AG09309 (cell line): ENCODE measurements around the gene EMID1.

Experiments used
- DNase-seq: peaks from one replicate; pipeline ENCODE4 v3.0.0-alpha.2; 2010; ENCODE audit warnings: low read depth
- H3K4me3 ChIP-seq: 2 replicates; pipeline ENCODE4 v1.5.1; 2011; ENCODE audit warnings: mild to moderate bottlenecking, low read depth, low read length, moderate library complexity; ENCODE audit not compliant: control insufficient read depth
- TF ChIP-seq, protein P1 (sequence below): IDR thresholded peaks from 2 replicates; pipeline ENCODE4 v1.5.1; 2011; ENCODE audit warnings: mild to moderate bottlenecking, low read depth, low read length, inconsistent platforms; ENCODE audit not compliant: insufficient read depth, control insufficient read depth; ENCODE audit errors: missing control alignments

EMID1 gene

DNA sequence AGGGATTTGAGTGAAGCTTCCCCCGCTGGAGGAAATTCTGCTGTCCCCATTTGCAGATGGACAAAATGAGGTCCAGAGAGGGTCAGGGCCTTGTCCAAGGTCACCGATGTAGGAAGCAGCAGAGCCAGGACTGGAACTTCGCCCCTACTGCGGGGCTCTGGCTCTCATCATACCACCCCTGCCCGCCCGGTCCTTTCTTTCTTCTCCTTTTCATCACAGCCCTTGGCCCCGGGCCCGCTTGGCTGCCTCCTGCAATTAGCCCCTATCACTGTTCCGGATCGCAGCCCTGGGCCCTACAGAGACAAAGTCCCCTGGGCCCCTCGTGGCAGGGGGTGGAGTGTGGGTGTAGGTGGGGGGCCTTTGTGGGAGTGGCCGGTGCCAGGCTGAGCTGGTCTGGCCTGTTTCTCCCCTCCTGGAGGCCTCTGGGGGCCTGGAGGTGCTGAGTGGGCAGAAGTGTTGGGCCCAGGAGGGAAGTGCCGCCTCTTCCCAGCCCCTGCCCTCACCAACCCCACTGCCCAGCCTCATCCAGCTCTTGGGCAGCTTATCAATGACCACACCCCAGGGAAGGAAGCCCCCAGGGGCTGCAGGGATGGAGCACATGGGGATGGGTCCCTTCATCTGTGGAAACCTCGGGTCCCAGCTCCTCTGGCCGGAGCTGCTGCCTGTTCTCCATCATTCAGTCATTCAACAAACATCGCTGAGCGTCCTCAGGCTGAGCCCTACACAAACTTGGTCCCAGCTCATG lies 3.4 kb downstream of the EMID1 start:
- H3K4me3 ChIP-seq: no peak overlapping the region
- DNase-seq: no peak
- TF ChIP-seq, protein P1, sequence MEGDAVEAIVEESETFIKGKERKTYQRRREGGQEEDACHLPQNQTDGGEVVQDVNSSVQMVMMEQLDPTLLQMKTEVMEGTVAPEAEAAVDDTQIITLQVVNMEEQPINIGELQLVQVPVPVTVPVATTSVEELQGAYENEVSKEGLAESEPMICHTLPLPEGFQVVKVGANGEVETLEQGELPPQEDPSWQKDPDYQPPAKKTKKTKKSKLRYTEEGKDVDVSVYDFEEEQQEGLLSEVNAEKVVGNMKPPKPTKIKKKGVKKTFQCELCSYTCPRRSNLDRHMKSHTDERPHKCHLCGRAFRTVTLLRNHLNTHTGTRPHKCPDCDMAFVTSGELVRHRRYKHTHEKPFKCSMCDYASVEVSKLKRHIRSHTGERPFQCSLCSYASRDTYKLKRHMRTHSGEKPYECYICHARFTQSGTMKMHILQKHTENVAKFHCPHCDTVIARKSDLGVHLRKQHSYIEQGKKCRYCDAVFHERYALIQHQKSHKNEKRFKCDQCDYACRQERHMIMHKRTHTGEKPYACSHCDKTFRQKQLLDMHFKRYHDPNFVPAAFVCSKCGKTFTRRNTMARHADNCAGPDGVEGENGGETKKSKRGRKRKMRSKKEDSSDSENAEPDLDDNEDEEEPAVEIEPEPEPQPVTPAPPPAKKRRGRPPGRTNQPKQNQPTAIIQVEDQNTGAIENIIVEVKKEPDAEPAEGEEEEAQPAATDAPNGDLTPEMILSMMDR: no peak

DNA sequence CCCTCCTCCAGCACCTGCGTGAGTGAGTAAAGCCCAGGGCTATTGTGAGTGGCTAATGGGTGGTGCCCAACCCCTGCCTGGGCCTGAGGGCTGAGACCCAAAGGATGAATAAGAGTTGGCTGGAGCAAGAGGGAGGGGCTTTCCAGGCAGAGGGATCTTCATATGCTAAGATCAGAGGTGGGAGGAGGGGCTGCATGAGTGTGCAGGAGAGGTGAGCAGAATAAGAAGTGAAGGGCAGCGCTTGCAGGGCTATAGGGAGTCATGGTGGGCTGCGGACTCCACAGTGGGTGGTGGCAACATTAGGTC lies 3.9 kb downstream of the EMID1 start:
- H3K4me3 ChIP-seq: no peak overlapping the region
- DNase-seq: no peak
- TF ChIP-seq, protein P1: no peak

DNA sequence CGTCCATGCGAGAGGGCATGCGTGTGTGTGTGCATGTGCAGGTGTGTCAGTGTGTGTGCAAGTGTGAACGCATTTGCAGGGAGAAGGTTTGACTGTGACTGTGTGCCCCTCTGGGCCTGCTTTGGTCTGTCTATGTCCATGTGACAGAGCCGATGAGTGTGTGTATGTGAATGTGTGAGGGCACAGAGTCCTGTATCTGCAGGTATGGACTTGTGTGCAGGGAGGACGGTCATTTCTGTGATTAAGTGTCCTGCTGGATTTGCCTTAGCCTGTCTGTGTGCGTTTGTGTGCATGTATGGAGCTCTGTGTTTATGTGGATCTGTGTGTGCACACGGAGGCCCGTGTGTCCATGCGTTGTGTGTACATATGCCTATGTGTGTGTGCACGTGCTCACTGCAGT lies 5.4 kb downstream of the EMID1 start:
- no peak overlapping the region for H3K4me3 ChIP-seq
- no peak for DNase-seq
- TF ChIP-seq, protein P1: no peak

DNA sequence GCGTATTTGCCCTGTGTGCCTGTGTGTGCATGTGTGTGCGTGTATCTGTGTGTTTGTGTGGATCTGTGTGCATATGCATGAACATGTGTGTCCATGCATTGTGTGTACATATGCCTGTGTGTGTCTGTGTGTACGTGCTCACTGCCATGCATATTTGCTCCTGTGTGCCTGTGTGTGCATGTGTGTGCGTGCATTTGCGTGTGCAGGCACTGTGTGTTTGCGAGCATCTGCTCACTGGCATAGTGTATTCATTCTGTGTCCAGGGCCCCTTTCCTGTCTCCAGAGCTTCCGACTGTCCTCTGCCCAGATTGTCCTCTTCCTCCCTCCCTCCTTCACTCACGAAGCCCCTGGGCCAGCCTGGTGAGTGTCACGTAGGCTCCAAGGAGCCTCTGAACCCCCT lies 5.8 kb downstream of the EMID1 start:
- TF ChIP-seq, protein P1: no peak
- DNase-seq: no peak
- no peak overlapping the region for H3K4me3 ChIP-seq

DNA sequence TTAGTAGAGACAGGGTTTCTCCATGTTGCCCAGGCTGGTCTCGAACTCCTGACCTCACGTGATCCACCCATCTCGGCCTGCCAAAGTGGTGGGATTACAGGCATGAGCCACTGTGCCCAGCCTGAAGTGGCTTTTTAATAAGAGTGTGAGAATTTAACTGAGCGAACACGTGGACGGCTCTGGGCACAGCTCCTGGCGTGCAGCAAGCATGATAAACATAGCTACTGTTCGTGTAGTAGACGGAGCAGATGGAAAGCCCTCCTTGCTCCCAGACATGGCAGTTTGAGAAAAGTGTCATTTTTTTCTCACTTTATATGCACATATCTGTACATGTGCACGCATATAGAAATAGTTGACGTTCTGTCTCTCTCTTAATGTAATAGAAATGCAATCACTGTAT lies 7.0 kb downstream of the EMID1 start:
- H3K4me3 ChIP-seq: no peak overlapping the region
- TF ChIP-seq, protein P1: no peak
- no peak for DNase-seq

DNA sequence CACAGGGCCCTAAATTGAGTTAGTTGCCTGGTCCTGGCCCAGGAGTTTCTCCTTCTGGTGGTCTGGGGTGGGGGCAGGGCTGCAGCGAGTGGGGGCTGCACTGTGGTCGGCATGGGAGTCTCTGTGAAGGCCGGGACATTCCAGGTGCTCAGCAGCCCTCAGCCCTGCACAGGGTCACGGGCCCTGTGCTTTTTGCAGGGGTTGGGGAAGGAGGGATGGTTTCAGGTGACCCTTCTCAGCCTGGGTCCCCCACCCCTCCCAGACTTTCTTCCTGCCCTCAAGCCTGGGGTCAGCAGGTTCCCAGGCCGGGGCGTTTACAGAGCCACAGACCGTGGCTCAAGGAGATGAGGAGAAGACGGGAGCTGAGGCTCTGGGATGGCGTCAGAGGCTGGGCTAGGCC lies 7.8 kb downstream of the EMID1 start:
- TF ChIP-seq, protein P1: no peak

More for the DNA sequence above, 7.8 kb downstream of the EMID1 start:
- no peak overlapping the region for H3K4me3 ChIP-seq
- no peak for DNase-seq
